ENCODE measurements around the gene PPP1R15B.

Gene PPP1R15B

DNA sequence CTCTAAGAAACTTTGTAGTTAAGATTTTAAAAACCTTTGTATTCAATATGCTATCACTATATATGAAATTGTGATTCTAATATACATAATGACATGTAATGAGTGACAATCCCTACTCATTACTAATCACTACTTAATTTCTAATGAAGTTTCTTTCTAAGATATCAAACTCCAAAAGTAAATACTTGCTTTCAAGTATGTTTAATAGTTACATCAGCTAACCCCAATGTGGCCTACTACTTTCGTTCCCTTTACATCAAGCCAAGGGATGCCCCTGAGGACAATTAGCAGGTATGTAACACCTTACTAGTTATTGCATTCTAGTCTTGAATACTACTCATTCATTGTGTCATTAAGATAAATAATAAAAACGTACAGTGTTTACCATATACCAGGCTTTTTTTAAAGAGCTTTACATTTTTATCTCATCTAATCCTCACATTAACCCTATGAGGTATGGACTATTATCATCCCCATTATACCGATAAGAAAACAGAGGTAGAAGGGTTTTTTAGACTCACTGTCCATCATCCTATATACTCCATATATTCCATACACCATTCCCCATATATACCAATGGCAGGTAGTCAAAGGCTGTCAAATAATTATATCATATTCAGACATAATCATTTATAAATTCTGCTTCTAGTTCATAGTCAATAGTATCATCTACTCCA lies 4.2 kb downstream of the PPP1R15B start:
- 21% methylated on average over 2 of the region's 3 CpGs for WGBS
- Histone ChIP-seq H3K18ac (ENCODE audit: low read depth in 1 of 2, low read length in 2 of 2) (no peak overlapping the region), H2AK5ac (ENCODE audit: low read length, severe bottlenecking) (no peak overlapping the region), H3K4ac (ENCODE audit: low read depth in 1 of 2, low read length in 2 of 2) (no peak overlapping the region), H4K91ac (ENCODE audit: low read length) (no peak overlapping the region), H3K4me2 (ENCODE audit: low read length, poor library complexity, severe bottlenecking) (peak overlapping the region; percentile 46), H3K27me3 (ENCODE audit: control insufficient read depth in 1 of 2, insufficient read depth in 1 of 2, low read length in 2 of 2) (no peaks in the 10 kb centered on the region), H3K9ac (ENCODE audit: low read length) (peak overlapping the region; percentile 100), H2BK120ac (ENCODE audit: low read depth, low read length) (no peak overlapping the region), H3K4me3 (ENCODE audit: insufficient read depth in 1 of 2, low read depth in 1 of 2, low read length in 2 of 2) (peak overlapping the region in 1 of 2 experiments; percentile 89), H3K9me3 (ENCODE audit: control insufficient read depth, low read length) (no peaks in the 10 kb centered on the region), H3K4me1 (ENCODE audit: control insufficient read depth, insufficient read depth, low read depth, low read length) (peaks cover under 1% of the 10 kb centered on the region), H3K36me3 (ENCODE audit: control insufficient read depth in 1 of 2, insufficient read depth in 2 of 2, low read depth in 1 of 2, low read length in 2 of 2) (peaks cover 8 to 60% of the 10 kb centered on the region in 2 experiments), H4K8ac (ENCODE audit: low read length) (no peak overlapping the region), H2BK12ac (ENCODE audit: low read length in 2 of 2) (no peak overlapping the region), H3K14ac (ENCODE audit: low read length in 2 of 2) (no peak overlapping the region), H3K27ac (ENCODE audit: low read length, poor library complexity, severe bottlenecking) (no peak overlapping the region), H2AFZ (ENCODE audit: low read depth, low read length) (no peak overlapping the region), H2BK15ac (ENCODE audit: low read depth, poor library complexity, severe bottlenecking) (no peak overlapping the region), H2BK5ac (ENCODE audit: low read depth, low read length, poor library complexity, severe bottlenecking) (no peak overlapping the region), H3K79me1 (replicated peaks; ENCODE audit: low read length, poor library complexity, severe bottlenecking) (peaks cover 3% of the 10 kb centered on the region), H3K23ac (ENCODE audit: low read length in 2 of 2) (no peak overlapping the region)
- peak; percentile 23 for DNase-seq

DNA sequence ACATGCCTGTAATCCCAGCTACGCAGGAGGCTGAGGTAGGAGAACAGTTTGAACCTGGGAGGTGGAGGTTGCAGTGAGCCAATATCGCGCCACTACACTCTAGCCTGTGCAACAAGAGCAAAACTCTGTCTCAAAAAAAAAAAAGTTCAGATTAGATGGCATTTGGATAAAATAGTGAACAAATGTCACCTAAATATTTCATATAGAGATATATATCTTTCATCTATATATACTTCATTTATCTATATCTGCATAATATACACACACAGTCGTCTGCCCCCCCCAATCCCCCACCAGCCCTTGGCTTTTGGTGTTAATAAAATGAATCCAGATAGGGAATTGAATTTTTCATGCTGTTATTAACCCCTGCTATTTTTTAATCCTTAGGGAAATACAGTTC lies 5.0 kb downstream of the PPP1R15B start:
- Histone ChIP-seq H3K18ac (ENCODE audit: low read depth in 1 of 2, low read length in 2 of 2) (no peak overlapping the region), H2BK12ac (ENCODE audit: low read length in 2 of 2) (no peak overlapping the region), H3K9me3 (ENCODE audit: control insufficient read depth, low read length) (no peaks in the 10 kb centered on the region), H3K14ac (ENCODE audit: low read length in 2 of 2) (no peak overlapping the region), H3K4me2 (ENCODE audit: low read length, poor library complexity, severe bottlenecking) (peak overlapping the region; percentile 70), H2AFZ (ENCODE audit: low read depth, low read length) (no peak overlapping the region), H4K8ac (ENCODE audit: low read length) (no peak overlapping the region), H2AK5ac (ENCODE audit: low read length, severe bottlenecking) (no peak overlapping the region), H3K4me3 (ENCODE audit: insufficient read depth in 1 of 2, low read depth in 1 of 2, low read length in 2 of 2) (peak overlapping the region in 1 of 2 experiments; percentile 89), H3K4me1 (ENCODE audit: control insufficient read depth, insufficient read depth, low read depth, low read length) (peaks cover 2% of the 10 kb centered on the region), H3K4ac (ENCODE audit: low read depth in 1 of 2, low read length in 2 of 2) (no peak overlapping the region), H2BK5ac (ENCODE audit: low read depth, low read length, poor library complexity, severe bottlenecking) (no peak overlapping the region), H3K79me1 (replicated peaks; ENCODE audit: low read length, poor library complexity, severe bottlenecking) (peaks cover 4% of the 10 kb centered on the region), H3K23ac (ENCODE audit: low read length in 2 of 2) (no peak overlapping the region), H2BK15ac (ENCODE audit: low read depth, poor library complexity, severe bottlenecking) (no peak overlapping the region), H3K36me3 (ENCODE audit: control insufficient read depth in 1 of 2, insufficient read depth in 2 of 2, low read depth in 1 of 2, low read length in 2 of 2) (peaks cover 11 to 66% of the 10 kb centered on the region in 2 experiments), H3K27ac (ENCODE audit: low read length, poor library complexity, severe bottlenecking) (no peak overlapping the region), H4K91ac (ENCODE audit: low read length) (no peak overlapping the region), H3K27me3 (ENCODE audit: control insufficient read depth in 1 of 2, insufficient read depth in 1 of 2, low read length in 2 of 2) (no peaks in the 10 kb centered on the region), H3K9ac (ENCODE audit: low read length) (peak overlapping the region; percentile 100), H2BK120ac (ENCODE audit: low read depth, low read length) (no peak overlapping the region)
- WGBS, result 82% methylated on average over 1 of the region's 4 CpGs
- peak; percentile 10 for DNase-seq

DNA sequence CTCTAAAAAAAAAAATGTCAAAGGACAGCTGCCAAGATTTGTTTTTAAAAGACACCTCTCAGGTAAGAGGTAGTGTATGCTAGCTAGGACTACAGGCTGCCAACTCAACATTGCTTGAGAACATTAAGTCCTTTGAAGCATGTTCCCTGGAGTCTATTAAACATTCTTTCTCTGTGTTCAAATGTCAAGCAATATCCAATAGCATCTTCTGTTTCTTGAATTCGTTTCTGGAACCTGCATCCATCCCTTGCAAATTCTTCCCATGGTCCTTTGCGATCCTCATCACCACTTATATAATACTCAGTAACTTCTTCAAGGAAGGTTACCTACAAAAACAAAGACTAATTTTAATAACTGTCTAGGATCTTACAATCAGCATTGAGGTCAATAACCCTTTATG lies 5.6 kb downstream of the PPP1R15B start:
- Histone ChIP-seq H3K4ac (ENCODE audit: low read depth in 1 of 2, low read length in 2 of 2) (no peak overlapping the region), H3K27ac (ENCODE audit: low read length, poor library complexity, severe bottlenecking) (no peak overlapping the region), H3K36me3 (ENCODE audit: control insufficient read depth in 1 of 2, insufficient read depth in 2 of 2, low read depth in 1 of 2, low read length in 2 of 2) (peaks cover 11 to 70% of the 10 kb centered on the region in 2 experiments), H3K23ac (ENCODE audit: low read length in 2 of 2) (no peak overlapping the region), H3K14ac (ENCODE audit: low read length in 2 of 2) (no peak overlapping the region), H2BK12ac (ENCODE audit: low read length in 2 of 2) (no peak overlapping the region), H3K79me1 (replicated peaks; ENCODE audit: low read length, poor library complexity, severe bottlenecking) (peaks cover 4% of the 10 kb centered on the region), H3K9me3 (ENCODE audit: control insufficient read depth, low read length) (no peaks in the 10 kb centered on the region), H3K27me3 (ENCODE audit: control insufficient read depth in 1 of 2, insufficient read depth in 1 of 2, low read length in 2 of 2) (no peaks in the 10 kb centered on the region), H4K91ac (ENCODE audit: low read length) (no peak overlapping the region), H2BK120ac (ENCODE audit: low read depth, low read length) (no peak overlapping the region), H3K18ac (ENCODE audit: low read depth in 1 of 2, low read length in 2 of 2) (no peak overlapping the region), H2AFZ (ENCODE audit: low read depth, low read length) (no peak overlapping the region), H4K8ac (ENCODE audit: low read length) (no peak overlapping the region), H3K9ac (ENCODE audit: low read length) (peak overlapping the region; percentile 100), H3K4me2 (ENCODE audit: low read length, poor library complexity, severe bottlenecking) (peak overlapping the region; percentile 9), H3K4me1 (ENCODE audit: control insufficient read depth, insufficient read depth, low read depth, low read length) (peaks cover 2% of the 10 kb centered on the region), H2AK5ac (ENCODE audit: low read length, severe bottlenecking) (no peak overlapping the region), H2BK15ac (ENCODE audit: low read depth, poor library complexity, severe bottlenecking) (no peak overlapping the region), H3K4me3 (ENCODE audit: insufficient read depth in 1 of 2, low read depth in 1 of 2, low read length in 2 of 2) (peak overlapping the region in 1 of 2 experiments; percentile 89), H2BK5ac (ENCODE audit: low read depth, low read length, poor library complexity, severe bottlenecking) (no peak overlapping the region)
- 87% methylated on average over 2 of the region's 2 CpGs for whole genome bisulfite sequencing
- peak; percentile 25 for DNase-seq

DNA sequence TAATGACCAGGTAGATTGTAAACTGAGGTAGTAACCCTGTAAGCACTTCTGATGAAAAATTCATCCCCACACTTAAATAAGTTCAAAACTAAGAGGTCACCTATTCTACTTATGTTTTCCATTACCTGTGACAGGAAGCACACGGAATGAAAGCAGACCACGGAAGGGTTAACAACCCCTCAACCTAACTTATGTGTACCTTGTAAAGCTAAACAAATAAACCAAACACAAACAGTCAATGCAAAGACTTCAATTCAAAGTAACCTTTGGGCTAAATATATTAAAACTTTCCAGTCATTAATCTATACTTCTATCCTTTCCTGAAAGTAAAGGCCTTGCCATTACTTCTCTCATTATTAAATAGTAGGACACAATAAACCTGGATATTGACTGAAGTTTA lies 7.0 kb downstream of the PPP1R15B start:
- 91% methylated on average over 2 of the region's 2 CpGs for WGBS
- Histone ChIP-seq H3K23ac (ENCODE audit: low read length in 2 of 2) (no peak overlapping the region), H3K79me1 (replicated peaks; ENCODE audit: low read length, poor library complexity, severe bottlenecking) (peaks cover 4% of the 10 kb centered on the region), H3K4me3 (ENCODE audit: insufficient read depth in 1 of 2, low read depth in 1 of 2, low read length in 2 of 2) (no peak overlapping the region), H2AFZ (ENCODE audit: low read depth, low read length) (no peak overlapping the region), H2BK15ac (ENCODE audit: low read depth, poor library complexity, severe bottlenecking) (no peak overlapping the region), H3K4me2 (ENCODE audit: low read length, poor library complexity, severe bottlenecking) (no peak overlapping the region), H3K18ac (ENCODE audit: low read depth in 1 of 2, low read length in 2 of 2) (no peak overlapping the region), H3K14ac (ENCODE audit: low read length in 2 of 2) (no peak overlapping the region), H2BK120ac (ENCODE audit: low read depth, low read length) (no peak overlapping the region), H3K9ac (ENCODE audit: low read length) (no peak overlapping the region), H2BK12ac (ENCODE audit: low read length in 2 of 2) (no peak overlapping the region), H3K27ac (ENCODE audit: low read length, poor library complexity, severe bottlenecking) (no peak overlapping the region), H3K27me3 (ENCODE audit: control insufficient read depth in 1 of 2, insufficient read depth in 1 of 2, low read length in 2 of 2) (no peaks in the 10 kb centered on the region), H3K36me3 (ENCODE audit: control insufficient read depth in 1 of 2, insufficient read depth in 2 of 2, low read depth in 1 of 2, low read length in 2 of 2) (peaks cover 17 to 79% of the 10 kb centered on the region in 2 experiments), H4K8ac (ENCODE audit: low read length) (no peak overlapping the region), H4K91ac (ENCODE audit: low read length) (no peak overlapping the region), H2AK5ac (ENCODE audit: low read length, severe bottlenecking) (no peak overlapping the region), H3K4me1 (ENCODE audit: control insufficient read depth, insufficient read depth, low read depth, low read length) (peaks cover 2% of the 10 kb centered on the region), H3K4ac (ENCODE audit: low read depth in 1 of 2, low read length in 2 of 2) (no peak overlapping the region), H2BK5ac (ENCODE audit: low read depth, low read length, poor library complexity, severe bottlenecking) (no peak overlapping the region), H3K9me3 (ENCODE audit: control insufficient read depth, low read length) (no peaks in the 10 kb centered on the region)
- no peak for DNase-seq

Data from mesenchymal stem cell (in vitro differentiated cells and primary cell).